Ectodermal cell (in vitro differentiated cells): ENCODE data around the gene XPNPEP1.
A peak's percentile ranks its signal among the peaks of the same experiment; 100 is the strongest.

Experiments
- H3K27ac ChIP-seq: 2 replicates; pipeline ENCODE4 v1.7.0; 2013; ENCODE audit warnings: mild to moderate bottlenecking, low read depth, low read length; ENCODE audit not compliant: insufficient read depth, poor library complexity, severe bottlenecking
- H3K27me3 ChIP-seq: 2 replicates; pipeline ENCODE4 v1.7.0; 2013; ENCODE audit warnings: mild to moderate bottlenecking, low read length; ENCODE audit not compliant: insufficient read depth, control insufficient read depth, poor library complexity, severe bottlenecking
- H3K36me3 ChIP-seq: one replicate; pipeline ENCODE4 v1.7.0; 2013; ENCODE audit warnings: low read length; ENCODE audit not compliant: control insufficient read depth, insufficient read depth
- H3K4me1 ChIP-seq: one replicate; pipeline ENCODE4 v1.7.0; 2013; ENCODE audit warnings: low read length; ENCODE audit not compliant: control insufficient read depth, insufficient read depth
- H3K4me3 ChIP-seq: 2 replicates; pipeline ENCODE4 v1.7.0; 2013; ENCODE audit warnings: low read depth, low read length, control low read depth; ENCODE audit not compliant: insufficient read depth
- H3K9me3 ChIP-seq: 2 replicates; pipeline ENCODE4 v1.7.0; 2013; ENCODE audit warnings: mild to moderate bottlenecking, low read length, moderate library complexity; ENCODE audit not compliant: control insufficient read depth
- whole genome bisulfite sequencing, 2 experiments: methylation state at CpG; one replicate each; pipeline ENCODE4 v1.1.7; 2013; ENCODE audit warnings: missing lambda C conversion rate in 2 of 2; 5-methylcytosine and 5-hydroxymethylcytosine counted together

XPNPEP1 gene

GRCh38 chr10:109934958-109935793, 11.9 kb upstream of the XPNPEP1 start:
- H3K27ac ChIP-seq, result peak overlapping the region; percentile 76
- peaks cover 19% of the 10 kb centered on the region for H3K4me1 ChIP-seq
- H3K9me3 ChIP-seq, result no peaks in the 10 kb centered on the region
- no peak overlapping the region for H3K4me3 ChIP-seq
- no peaks in the 10 kb centered on the region for H3K27me3 ChIP-seq
- no peaks in the 10 kb centered on the region for H3K36me3 ChIP-seq
- WGBS, 2 experiments, result 2 to 7% methylated on average over 4 to 5 of the region's 5 CpGs

GRCh38 chr10:109933984-109934565, 10.8 kb upstream of the XPNPEP1 start:
- 77 to 80% methylated on average over 5 of the region's 5 CpGs for WGBS, 2 experiments
- H3K4me3 ChIP-seq, result no peak overlapping the region
- no peaks in the 10 kb centered on the region for H3K27me3 ChIP-seq
- peak overlapping the region; percentile 22 for H3K27ac ChIP-seq
- H3K9me3 ChIP-seq, result no peaks in the 10 kb centered on the region
- peaks cover 19% of the 10 kb centered on the region for H3K4me1 ChIP-seq
- no peaks in the 10 kb centered on the region for H3K36me3 ChIP-seq

GRCh38 chr10:109932968-109933367, 9.7 kb upstream of the XPNPEP1 start:
- no peaks in the 10 kb centered on the region for H3K9me3 ChIP-seq
- no peaks in the 10 kb centered on the region for H3K27me3 ChIP-seq
- no peaks in the 10 kb centered on the region for H3K36me3 ChIP-seq
- 88 to 94% methylated on average over 3 of the region's 3 CpGs for WGBS, 2 experiments
- no peak overlapping the region for H3K27ac ChIP-seq
- H3K4me1 ChIP-seq, result peaks cover 19% of the 10 kb centered on the region
- H3K4me3 ChIP-seq, result no peak overlapping the region

- Histone ChIP-seq H3K36me3 (no peaks in the 10 kb centered on the region), H3K4me1 (peaks cover 19% of the 10 kb centered on the region), H3K4me3 (no peak overlapping the region), H3K27ac (no peak overlapping the region), H3K27me3 (no peaks in the 10 kb centered on the region), H3K9me3 (no peaks in the 10 kb centered on the region)
- 100% methylated on average over 1 of the region's 1 CpG for WGBS, 2 experiments
These were observed 9.1 kb upstream of the XPNPEP1 start for GRCh38 chr10:109932391-109932790.

- Histone ChIP-seq H3K36me3 (no peaks in the 10 kb centered on the region), H3K27me3 (no peaks in the 10 kb centered on the region), H3K4me3 (no peak overlapping the region), H3K27ac (no peak overlapping the region), H3K4me1 (peaks cover 19% of the 10 kb centered on the region), H3K9me3 (no peaks in the 10 kb centered on the region)
- WGBS, 2 experiments, result 95% methylated on average over 1 of the region's 1 CpG
These were observed 7.9 kb upstream of the XPNPEP1 start for GRCh38 chr10:109931163-109931562.

GRCh38 chr10:109929501-109930219, 6.3 kb upstream of the XPNPEP1 start:
- Histone ChIP-seq H3K4me3 (no peak overlapping the region), H3K27ac (no peak overlapping the region), H3K27me3 (peaks cover 3% of the 10 kb centered on the region), H3K9me3 (no peaks in the 10 kb centered on the region), H3K4me1 (peaks cover 7% of the 10 kb centered on the region), H3K36me3 (no peaks in the 10 kb centered on the region)
- WGBS, 2 experiments, result 92 to 98% methylated on average over 3 of the region's 3 CpGs

- WGBS, 2 experiments, result 100% methylated on average over 1 of the region's 1 CpG; no CpG with 5 or more reads in 1 of the 2 experiments
- no peaks in the 10 kb centered on the region for H3K9me3 ChIP-seq
These were observed 5.2 kb upstream of the XPNPEP1 start for GRCh38 chr10:109928475-109928891.

GRCh38 chr10:109926825-109927224, 3.5 kb upstream of the XPNPEP1 start:
- WGBS, 2 experiments, result 90 to 92% methylated on average over 2 of the region's 2 CpGs
- no peaks in the 10 kb centered on the region for H3K36me3 ChIP-seq
- no peak overlapping the region for H3K4me3 ChIP-seq
- no peak overlapping the region for H3K27ac ChIP-seq
- no peaks in the 10 kb centered on the region for H3K9me3 ChIP-seq
- no peaks in the 10 kb centered on the region for H3K4me1 ChIP-seq
- peaks cover 6% of the 10 kb centered on the region for H3K27me3 ChIP-seq

More at GRCh38 chr10:109928475-109928891, 5.2 kb upstream of the XPNPEP1 start:
- Histone ChIP-seq H3K27ac (no peak overlapping the region), H3K36me3 (no peaks in the 10 kb centered on the region), H3K27me3 (peaks cover 6% of the 10 kb centered on the region), H3K4me3 (no peak overlapping the region), H3K4me1 (no peaks in the 10 kb centered on the region)

GRCh38 chr10:109926061-109926745, 2.9 kb upstream of the XPNPEP1 start:
- WGBS, 2 experiments, result 92 to 95% methylated on average over 10 of the region's 10 CpGs
- no peak overlapping the region for H3K4me3 ChIP-seq
- H3K36me3 ChIP-seq, result no peaks in the 10 kb centered on the region
- H3K9me3 ChIP-seq, result no peaks in the 10 kb centered on the region
- H3K4me1 ChIP-seq, result no peaks in the 10 kb centered on the region
- H3K27ac ChIP-seq, result no peak overlapping the region
- peaks cover 6% of the 10 kb centered on the region for H3K27me3 ChIP-seq
